Transverse colon (tissue), 4 donors: ENCODE data around the gene MINDY3.

Source experiments
- CTCF ChIP-seq, 5 experiments: fragments of 200-600 bp in 3 of 5; fragments of 450-650 bp in 2 of 5; sonication (generic) in 3 of 5; IDR thresholded peaks; 1 replicate in 2 of 5; 2 replicates in 3 of 5; pipeline ENCODE4 v1.5.1; 2016 to 2017; ENCODE audit warnings: antibody characterized with exemption in 5 of 5, inconsistent platforms in 3 of 5, mild to moderate bottlenecking in 2 of 5, moderate library complexity in 1 of 5
- POLR2AphosphoS5 ChIP-seq, 3 donors: sonication (generic); formaldehyde crosslinking; IDR thresholded peaks; one replicate each; pipeline ENCODE4 v1.6.1; 2016; ENCODE audit warnings: antibody characterized with exemption in 3 of 3

- no peak for TF ChIP-seq CTCF (IDR thresholded peaks at IDR 0.05)
- no peak for TF ChIP-seq POLR2AphosphoS5 (IDR thresholded peaks at IDR 0.05)
Measured at GRCh38 chr10:15781381-15781960, 78.8 kb downstream of the MINDY3 start.
